PFSK-1 (cell line): Measurements from ENCODE around the gene TICAM1. TPM values are rescaled to one million over a fixed set of nuclear protein-coding genes. Genes with fewer than 3 reads are reported as not detected.
A peak's percentile ranks its signal among the peaks of the same experiment; 100 is the strongest.

Source experiments
- FOXP2 ChIP-seq: optimal IDR thresholded peaks from 2 replicates; pipeline ENCODE3; 2011; ENCODE audit warnings: borderline replicate concordance, control low read depth, inconsistent platforms; ENCODE audit not compliant: insufficient read depth; ENCODE audit errors: extremely low read length, extremely low read depth
- POLR2AphosphoS5 ChIP-seq: IDR thresholded peaks from 2 replicates; pipeline ENCODE4 v1.6.1; 2012; ENCODE audit warnings: low read depth, mild to moderate bottlenecking, control low read depth, low read length, moderate library complexity
- SIN3A ChIP-seq: IDR thresholded peaks from 2 replicates; pipeline ENCODE4 v1.6.1; 2012; ENCODE audit warnings: mild to moderate bottlenecking, low read length, moderate library complexity, borderline replicate concordance; ENCODE audit not compliant: insufficient read depth
- TAF1 ChIP-seq: IDR thresholded peaks from 2 replicates; pipeline ENCODE4 v1.6.1; 2012; ENCODE audit warnings: low read length, control low read depth, borderline replicate concordance; ENCODE audit not compliant: insufficient read depth
- polyA plus RNA-seq: library from polyadenylated mRNA; unstranded; fragments of >200 nt; gene quantifications from one replicate; pipeline ENCODE4 v1.2.1, GENCODE V29; 2012; ENCODE audit warnings: low read depth, missing spikeins; ENCODE audit not compliant: insufficient read length
- TF ChIP-seq, protein P1 (sequence below), 2 experiments: IDR thresholded peaks; 2 replicates each; pipeline versions ENCODE4 v1.6.1 to v1.8.0; 2011 to 2012; ENCODE audit warnings: low read depth in 2 of 2, low read length in 2 of 2, control low read depth in 1 of 2, inconsistent platforms in 1 of 2, mild to moderate bottlenecking in 1 of 2, moderate library complexity in 1 of 2; ENCODE audit not compliant: insufficient read depth in 1 of 2

Gene TICAM1
- polyA plus RNA-seq, result 25.0 TPM

GRCh38 chr19:4831304-4831978 is at the start of gene TICAM1:
Gene TICAM1 (minus strand): TSS chr19:4831712. CDS start chr19:4818377, 13,335 bp downstream.
- TF ChIP-seq, protein P1, sequence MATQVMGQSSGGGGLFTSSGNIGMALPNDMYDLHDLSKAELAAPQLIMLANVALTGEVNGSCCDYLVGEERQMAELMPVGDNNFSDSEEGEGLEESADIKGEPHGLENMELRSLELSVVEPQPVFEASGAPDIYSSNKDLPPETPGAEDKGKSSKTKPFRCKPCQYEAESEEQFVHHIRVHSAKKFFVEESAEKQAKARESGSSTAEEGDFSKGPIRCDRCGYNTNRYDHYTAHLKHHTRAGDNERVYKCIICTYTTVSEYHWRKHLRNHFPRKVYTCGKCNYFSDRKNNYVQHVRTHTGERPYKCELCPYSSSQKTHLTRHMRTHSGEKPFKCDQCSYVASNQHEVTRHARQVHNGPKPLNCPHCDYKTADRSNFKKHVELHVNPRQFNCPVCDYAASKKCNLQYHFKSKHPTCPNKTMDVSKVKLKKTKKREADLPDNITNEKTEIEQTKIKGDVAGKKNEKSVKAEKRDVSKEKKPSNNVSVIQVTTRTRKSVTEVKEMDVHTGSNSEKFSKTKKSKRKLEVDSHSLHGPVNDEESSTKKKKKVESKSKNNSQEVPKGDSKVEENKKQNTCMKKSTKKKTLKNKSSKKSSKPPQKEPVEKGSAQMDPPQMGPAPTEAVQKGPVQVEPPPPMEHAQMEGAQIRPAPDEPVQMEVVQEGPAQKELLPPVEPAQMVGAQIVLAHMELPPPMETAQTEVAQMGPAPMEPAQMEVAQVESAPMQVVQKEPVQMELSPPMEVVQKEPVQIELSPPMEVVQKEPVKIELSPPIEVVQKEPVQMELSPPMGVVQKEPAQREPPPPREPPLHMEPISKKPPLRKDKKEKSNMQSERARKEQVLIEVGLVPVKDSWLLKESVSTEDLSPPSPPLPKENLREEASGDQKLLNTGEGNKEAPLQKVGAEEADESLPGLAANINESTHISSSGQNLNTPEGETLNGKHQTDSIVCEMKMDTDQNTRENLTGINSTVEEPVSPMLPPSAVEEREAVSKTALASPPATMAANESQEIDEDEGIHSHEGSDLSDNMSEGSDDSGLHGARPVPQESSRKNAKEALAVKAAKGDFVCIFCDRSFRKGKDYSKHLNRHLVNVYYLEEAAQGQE (IDR thresholded peaks at IDR 0.05; ENCODE audit: insufficient read depth in 1 of 2, low read depth in 2 of 2, low read length in 2 of 2), result no peak
- TF ChIP-seq FOXP2 (peak; percentile 82), TAF1 (no peak), POLR2AphosphoS5 (peak; percentile 73; the same call in 1 of the 2 replicates), SIN3A (peak; percentile 51; the same call in 1 of the 2 replicates)

- no peak for TF ChIP-seq POLR2AphosphoS5
- TF ChIP-seq SIN3A, result no peak
- no peak for TF ChIP-seq FOXP2
- TF ChIP-seq TAF1, result no peak
- TF ChIP-seq, protein P1 (IDR thresholded peaks at IDR 0.05; ENCODE audit: insufficient read depth in 1 of 2, low read depth in 2 of 2, low read length in 2 of 2), result no peak
Measured at GRCh38 chr19:4879041-4879440, 47.5 kb upstream of the TICAM1 start.

GRCh38 chr19:4878491-4878968 is 47.0 kb upstream of the TICAM1 start:
- TF ChIP-seq SIN3A (no peak), FOXP2 (no peak), TAF1 (no peak), POLR2AphosphoS5 (no peak)
- TF ChIP-seq, protein P1 (IDR thresholded peaks at IDR 0.05; ENCODE audit: insufficient read depth in 1 of 2, low read depth in 2 of 2, low read length in 2 of 2), result no peak

DNA sequence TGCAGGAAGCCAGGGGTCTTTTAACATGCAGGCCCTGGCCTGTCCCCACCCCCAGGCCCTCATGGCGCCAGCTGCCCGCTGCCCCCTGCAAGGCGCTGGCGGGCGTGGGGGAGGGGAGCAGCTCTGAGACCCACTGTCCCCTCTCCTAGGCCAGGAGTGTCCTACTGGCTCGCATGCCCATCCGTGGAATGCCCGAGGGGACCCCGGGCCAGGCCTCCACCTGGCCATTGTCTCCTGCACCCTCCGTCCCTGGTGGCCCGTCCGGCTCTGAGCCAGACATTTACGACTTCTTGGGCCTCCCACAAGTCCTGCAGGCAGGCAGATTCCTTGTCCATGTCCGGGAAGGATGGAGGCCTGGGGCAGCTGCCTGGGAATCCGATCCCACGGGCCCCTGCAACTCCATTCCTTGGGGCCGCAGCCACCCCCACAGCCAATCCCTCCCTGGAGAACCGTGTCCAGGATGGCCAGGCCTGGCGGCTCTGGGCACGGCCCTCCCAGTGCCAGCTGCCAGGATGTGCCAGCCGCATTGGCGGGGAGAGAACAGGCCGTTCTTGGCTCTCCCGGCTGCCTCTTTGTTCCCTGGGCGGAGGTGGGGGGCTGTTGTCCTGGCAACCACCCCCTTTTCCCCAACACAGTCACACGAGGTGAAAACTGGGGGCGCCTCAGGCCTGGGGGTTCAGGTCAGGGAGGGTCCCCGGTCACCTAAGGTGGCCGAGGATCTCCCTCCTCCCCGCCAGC is 46.4 kb upstream of the TICAM1 start:
- no peak for TF ChIP-seq FOXP2
- no peak for TF ChIP-seq POLR2AphosphoS5
- TF ChIP-seq SIN3A, result no peak
- no peak for TF ChIP-seq TAF1
- TF ChIP-seq, protein P1 (IDR thresholded peaks at IDR 0.05; ENCODE audit: insufficient read depth in 1 of 2, low read depth in 2 of 2, low read length in 2 of 2), result no peak
